GM21526 (cell line): ENCODE results near the gene SLC35B2.

ENCODE experiments used
- ATAC-seq: cut with Tn5 transposase; IDR thresholded peaks from one replicate; pipeline ENCODE4 v1.9.1; 2021; ENCODE audit warnings: moderate library complexity; ENCODE audit not compliant: unreplicated experiment, low FRiP score

Gene SLC35B2

GRCh38 chr6:44257025-44257752 lies at the start of gene SLC35B2:
TSS of gene SLC35B2 (minus strand) at chr6:44257528. CDS start at chr6:44257410, 118 bp downstream.
- peak; percentile 34 for ATAC-seq

- no peak for ATAC-seq
Observed at GRCh38 chr6:44306710-44307109, 49.4 kb upstream of the SLC35B2 start.

GRCh38 chr6:44305200-44305725 lies 47.9 kb upstream of the SLC35B2 start:
- no peak for ATAC-seq

GRCh38 chr6:44304282-44305199 lies 47.2 kb upstream of the SLC35B2 start:
- no peak for ATAC-seq

DNA sequence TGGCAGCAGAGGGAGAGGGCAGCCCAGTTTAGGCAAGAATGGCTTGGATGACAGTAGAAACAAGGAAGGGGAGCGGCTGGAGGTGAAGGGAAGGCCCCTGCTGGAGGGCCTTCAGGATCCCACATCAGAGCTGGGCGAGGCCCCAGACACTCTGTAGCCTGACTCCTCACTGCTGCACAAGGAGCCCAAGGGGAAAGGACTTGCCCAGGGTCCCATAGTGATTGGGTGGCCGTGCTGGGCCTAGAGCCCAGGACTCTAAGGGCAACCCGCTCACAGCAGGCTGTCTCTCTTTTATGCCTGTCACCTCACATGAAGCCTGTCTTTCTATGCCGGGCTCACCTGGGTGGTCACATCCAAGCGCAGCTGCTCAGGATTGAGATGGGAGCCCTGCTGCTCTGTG lies 46.5 kb upstream of the SLC35B2 start:
- no peak for ATAC-seq

DNA sequence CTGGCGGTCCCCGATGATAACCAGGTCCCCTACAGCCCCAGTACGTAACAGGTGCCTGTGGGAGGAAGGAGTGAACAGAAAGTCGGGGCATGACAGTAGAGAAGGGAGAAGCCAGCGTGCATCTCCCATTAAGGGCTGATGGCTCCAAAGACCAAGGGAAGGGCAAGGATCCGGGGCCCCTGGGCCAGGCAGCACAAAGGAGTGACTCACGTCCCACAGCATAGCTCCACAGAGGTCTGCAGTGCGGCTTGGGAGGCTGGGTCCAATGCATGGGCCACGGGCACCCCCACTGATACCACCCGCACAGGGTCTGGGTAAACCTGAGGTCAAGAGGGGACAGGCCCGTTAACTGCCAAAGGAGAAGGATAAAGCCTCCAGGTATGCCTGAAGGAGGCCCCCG lies 45.5 kb upstream of the SLC35B2 start:
- ATAC-seq, result no peak

DNA sequence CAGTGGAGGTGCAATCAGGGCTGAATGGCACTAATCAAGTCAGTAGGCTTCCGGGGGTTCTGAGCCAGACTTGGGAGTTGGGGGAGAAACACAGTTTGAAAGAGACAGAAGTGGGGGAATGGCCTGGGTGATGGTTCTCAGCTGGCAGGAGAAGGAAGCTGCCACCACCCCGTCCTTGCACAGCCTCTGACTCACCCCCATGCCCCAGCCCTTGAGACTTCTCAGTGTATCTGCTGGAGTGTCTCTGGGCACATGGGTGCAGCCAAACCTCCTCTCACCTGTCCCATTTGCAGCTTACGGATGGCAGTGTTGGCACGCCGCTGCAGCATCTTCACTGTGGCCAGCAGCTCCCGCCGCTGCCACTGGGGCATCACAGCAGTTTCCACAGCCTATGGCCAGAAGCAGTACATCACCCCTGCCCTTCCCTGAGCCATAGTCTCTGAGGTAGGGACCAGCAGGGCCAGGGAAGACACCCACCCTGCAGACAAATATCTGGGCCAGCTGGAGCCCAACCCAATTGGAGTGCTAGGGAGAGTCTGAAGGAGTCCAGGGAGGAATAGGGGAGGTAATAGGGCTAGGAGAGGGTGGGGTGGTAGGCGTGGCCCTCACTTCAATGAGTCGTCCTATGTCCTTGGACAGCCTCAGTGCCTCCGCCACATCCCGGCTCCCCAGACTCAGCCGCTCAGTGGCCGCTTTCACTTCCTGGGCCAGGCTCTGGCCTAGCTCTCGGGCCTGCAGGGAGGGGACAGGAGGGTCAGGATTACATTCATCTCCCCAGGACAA lies 44.6 kb upstream of the SLC35B2 start:
- ATAC-seq, result no peak

DNA sequence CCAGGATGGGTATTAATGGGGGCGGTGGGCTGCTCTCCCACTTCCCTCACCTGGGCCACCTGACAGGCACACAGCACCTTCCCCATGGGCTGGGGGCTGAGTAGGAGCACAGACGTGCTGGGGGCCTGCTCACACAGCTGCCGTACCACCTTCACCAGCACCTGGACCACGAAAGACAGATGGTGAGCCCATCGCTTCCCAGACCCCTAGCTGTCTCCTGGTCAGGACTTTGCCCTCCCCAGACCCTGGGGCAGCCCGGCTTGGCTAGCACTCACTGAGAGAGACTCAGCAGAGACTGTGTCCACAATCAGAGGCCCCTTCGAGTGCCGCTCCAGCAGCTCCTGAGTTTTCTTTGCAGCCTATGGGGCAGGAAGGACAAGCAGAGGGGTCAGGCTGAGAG lies 43.8 kb upstream of the SLC35B2 start:
- no peak for ATAC-seq

DNA sequence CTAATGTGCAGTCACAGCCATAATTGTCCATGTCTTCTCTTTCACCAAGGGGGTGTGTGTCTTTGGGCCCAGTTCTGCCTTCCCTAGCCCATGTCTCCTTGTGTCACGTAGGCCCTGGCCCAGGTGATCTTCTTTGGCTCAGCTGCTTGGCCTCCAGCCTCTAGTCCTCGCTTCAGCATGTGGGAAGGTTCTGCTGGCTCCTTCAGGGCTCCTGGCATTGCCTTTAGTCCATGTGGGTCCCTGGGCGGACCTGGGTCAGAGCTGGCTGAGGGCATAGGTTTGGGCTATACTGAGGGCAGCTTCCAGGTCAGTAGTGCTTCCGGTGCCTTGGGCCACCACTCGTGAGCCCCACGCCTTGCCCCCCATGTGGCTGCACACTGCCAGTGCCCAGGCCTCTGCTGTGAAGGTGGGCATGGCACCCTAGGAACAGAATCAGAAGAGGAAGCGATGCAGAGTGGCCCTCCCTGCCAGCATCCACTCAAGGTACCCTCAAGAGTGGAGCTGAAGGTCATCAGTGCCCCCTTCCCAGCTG lies 43.0 kb upstream of the SLC35B2 start:
- no peak for ATAC-seq

DNA sequence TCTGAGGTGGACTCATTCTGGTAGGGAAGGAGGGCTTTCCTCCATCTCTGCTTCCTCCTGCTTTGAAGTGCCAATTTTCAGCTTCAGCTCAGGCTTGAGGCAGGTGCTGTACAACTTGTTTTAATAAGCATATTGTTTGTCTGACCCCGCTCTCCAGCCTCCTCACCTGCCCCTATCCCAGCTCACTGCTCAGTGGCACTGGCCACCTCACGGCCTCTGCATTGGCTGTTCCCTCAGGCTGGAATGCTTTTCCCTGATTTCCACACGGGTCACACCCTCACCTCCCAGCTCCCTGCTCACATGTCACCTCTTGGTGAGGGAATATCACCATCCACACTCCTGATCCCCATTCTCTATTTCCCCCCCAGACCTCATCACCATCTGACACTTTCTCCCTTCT lies 41.5 kb upstream of the SLC35B2 start:
- ATAC-seq, result no peak

- no peak for ATAC-seq
Observed at GRCh38 chr6:44298055-44298803, 40.9 kb upstream of the SLC35B2 start.

- ATAC-seq, result no peak
Observed at GRCh38 chr6:44297063-44298038, 40.0 kb upstream of the SLC35B2 start.

- no peak for ATAC-seq
Observed at GRCh38 chr6:44294832-44295791, 37.8 kb upstream of the SLC35B2 start.

- ATAC-seq, result no peak
Observed at GRCh38 chr6:44292661-44293365, 35.5 kb upstream of the SLC35B2 start.

GRCh38 chr6:44291841-44292240 lies 34.5 kb upstream of the SLC35B2 start:
- no peak for ATAC-seq

DNA sequence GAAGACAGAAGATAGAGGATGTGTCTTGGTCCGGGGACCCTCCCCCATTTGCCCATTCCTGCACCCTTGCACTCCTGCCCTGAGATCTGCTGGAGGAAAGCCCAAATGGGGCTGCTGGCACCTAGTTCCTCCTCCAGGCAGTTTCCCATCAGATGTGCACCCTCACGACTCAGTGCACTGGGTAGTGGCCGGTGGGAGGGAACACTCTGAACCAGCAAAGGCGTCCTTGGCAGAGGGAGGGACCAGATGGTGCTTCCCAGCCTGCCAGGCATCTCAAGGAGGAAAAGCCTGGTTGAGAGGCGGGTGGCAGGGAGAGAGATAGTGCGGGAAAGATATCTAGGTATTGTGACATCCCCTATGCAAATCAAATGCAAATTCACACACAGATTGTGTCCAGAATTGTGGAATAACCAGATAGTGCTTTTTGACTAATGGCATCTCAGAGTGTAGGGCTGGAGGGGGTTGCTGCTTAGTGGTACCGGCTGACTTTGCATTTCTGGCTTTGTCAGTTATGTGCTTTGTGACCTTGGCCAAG lies 32.5 kb upstream of the SLC35B2 start:
- ATAC-seq, result no peak

DNA sequence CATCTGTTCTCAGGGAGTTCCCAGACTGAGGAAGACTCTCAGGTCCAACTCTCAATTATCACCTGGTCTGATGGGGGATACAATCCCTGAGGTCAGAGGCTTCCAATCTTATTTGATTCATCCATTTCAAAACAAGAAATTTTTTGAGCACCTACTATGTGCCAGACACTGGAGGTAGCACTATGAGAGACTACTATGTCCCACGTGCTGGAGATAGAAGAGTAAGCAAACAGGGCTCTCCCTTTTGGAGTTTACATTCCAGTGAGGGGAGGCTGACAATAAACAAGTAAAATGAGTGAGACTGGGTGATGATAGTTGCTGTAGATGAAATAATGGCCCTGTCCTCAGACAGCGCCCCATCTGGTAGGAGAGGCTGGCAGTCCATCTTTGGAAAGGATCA lies 29.4 kb upstream of the SLC35B2 start:
- no peak for ATAC-seq
